ENCODE results near the gene TTC34. TPM values are rescaled to one million over a fixed set of nuclear protein-coding genes. Genes with fewer than 3 reads are reported as not detected.

The TTC34 gene
- total and polyA plus RNA-seq, 9 of the 15 experiments (the other 6 are each of a cell fraction or from before 2014, with no cell fraction given), result 0.03 to 0.38 (median 0.05) TPM; not detected in 2

DNA sequence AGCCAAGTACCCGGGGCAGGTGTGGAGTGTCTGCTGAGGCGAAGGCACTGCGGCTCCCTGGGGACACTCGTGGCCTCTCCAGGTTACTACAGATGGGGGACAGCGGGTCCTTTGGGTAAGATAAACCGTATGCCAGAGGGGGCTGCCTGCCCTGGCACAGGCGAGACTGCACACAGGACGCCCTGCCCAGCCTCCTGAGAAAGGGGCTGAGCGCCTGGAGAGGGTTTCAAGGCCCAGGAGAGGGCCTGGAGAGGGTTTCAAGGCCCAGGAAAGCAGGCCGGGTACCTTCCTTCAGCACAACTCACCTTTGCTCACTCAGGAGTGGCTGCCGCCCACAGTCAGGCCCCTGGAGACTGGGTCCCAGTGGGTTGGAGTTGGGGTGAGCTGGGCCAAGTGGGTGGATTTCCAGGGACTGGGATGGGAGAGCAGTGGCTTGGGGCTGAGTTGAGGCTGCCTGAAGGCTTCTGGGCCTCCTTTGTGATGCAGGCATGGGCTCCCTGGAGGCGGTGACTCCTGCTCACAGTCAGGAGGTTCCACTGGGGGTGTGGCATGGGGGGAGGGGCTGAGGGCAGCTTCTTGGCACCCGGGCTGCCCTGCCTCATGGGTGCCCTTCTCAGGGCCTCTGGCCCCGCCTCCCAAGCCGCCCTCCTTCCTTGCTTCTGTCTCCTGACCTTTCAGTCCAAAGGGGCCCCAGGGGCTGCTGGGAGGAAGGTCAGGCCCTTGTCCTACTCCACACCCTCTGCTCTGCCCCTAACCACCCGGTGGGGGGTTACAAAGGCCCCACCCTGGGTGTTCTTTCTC is 168.7 kb downstream of the TTC34 start, which contains the start of gene MMEL1:
MMEL1 (minus strand) TSS at position 456 of the 801 bp plus-strand sequence. CDS start 3,532 bp downstream, outside the sequence.
- H3K4me2 ChIP-seq (ENCODE audit: insufficient read depth, low read length), result no peak within 1 kb of the TSS
- H3K9me1 ChIP-seq (ENCODE audit: control insufficient read depth, insufficient read depth, low read length), result no peaks in the 10 kb centered on the region
- TF ChIP-seq ELF4 (CRISPR knock-in tag; IDR thresholded peaks at IDR 0.05), result no peak
- TF ChIP-seq CBX2 (IDR thresholded peaks at IDR 0.05; ENCODE audit: insufficient read depth, low read length, poor library complexity, severe bottlenecking), result no peak
- no peak for TF ChIP-seq ZNF232 (CRISPR knock-in tag; IDR thresholded peaks at IDR 0.05)
- peak; percentile 39 for TF ChIP-seq ZFP36 (IDR thresholded peaks at IDR 0.05; ENCODE audit: low read depth, low read length, partially characterized antibody)
- peak; percentile 57 for ATAC-seq
- H3K27me3 ChIP-seq (ENCODE audit: control insufficient read depth in 2 of 2, insufficient read depth in 2 of 2, low read length in 2 of 2), result peaks cover 0 to 5% of the 10 kb centered on the region in 2 experiments; a peak in 2 of 5 replicates
- POLR2A ChIA-PET, result interaction anchor here (0.8 kb wide), 1 partner anchor 8 kb away, joined by 3 read pairs; no protein-coding TSS in a partner anchor
- H3K4me3 ChIP-seq, result no peak within 1 kb of the TSS
- H3K27ac ChIP-seq (ENCODE audit: extremely low read depth, low read depth, low read length), result no peak within 1 kb of the TSS
- no TSS peak for BruUV-seq (replicated peaks)
- in situ Hi-C loops (cut with MboI) (loop anchor here (10.0 kb wide), 1 partner anchor 218 kb away; the partner anchor contains the start of gene PEX10), intact Hi-C loops (cut with micrococcal nuclease) (no loop called here)
- no peak for DNase-seq (ENCODE audit: extremely low read depth in 1 of 4, low spot score in 3 of 4)
- no peak for FAIRE-seq
- no peaks in the 10 kb centered on the region for H3K36me3 ChIP-seq (ENCODE audit: control insufficient read depth, insufficient read depth, low read length)
- H3K9ac ChIP-seq (ENCODE audit: insufficient read depth in 1 of 2, low read depth in 2 of 2, low read length in 2 of 2), result peak within 1 kb of the TSS in 1 of 2 experiments; percentile 8; a peak in 1 of 4 replicates
- CTCF ChIA-PET (ENCODE audit: low intra/inter-chr PET ratio), result no interaction called here
- H3K4me1 ChIP-seq (replicated peaks in 1 of 2; ENCODE audit: control insufficient read depth in 2 of 2, insufficient read depth in 2 of 2, low read length in 2 of 2), result peaks cover 0 to 17% of the 10 kb centered on the region in 2 experiments; a peak in 1 of 5 replicates
- no peak within 1 kb of the TSS for H2AFZ ChIP-seq (ENCODE audit: low read depth, low read length)
- WGBS (ENCODE audit: insufficient coverage, low coverage, missing lambda C conversion rate), result 15% methylated on average over 15 of the region's 16 CpGs
- H3K79me2 ChIP-seq (ENCODE audit: control insufficient read depth, insufficient read depth, low read length), result no peaks in the 10 kb centered on the region
- H3K9me3 ChIP-seq (replicated peaks; ENCODE audit: control insufficient read depth, insufficient read depth, low read depth, low read length), result peaks cover 10% of the 10 kb centered on the region
- H4K20me1 ChIP-seq (replicated peaks; ENCODE audit: control insufficient read depth, insufficient read depth, low read length), result no peaks in the 10 kb centered on the region
